Measurements from ENCODE around the gene TMEM120B.

The TMEM120B gene

DNA sequence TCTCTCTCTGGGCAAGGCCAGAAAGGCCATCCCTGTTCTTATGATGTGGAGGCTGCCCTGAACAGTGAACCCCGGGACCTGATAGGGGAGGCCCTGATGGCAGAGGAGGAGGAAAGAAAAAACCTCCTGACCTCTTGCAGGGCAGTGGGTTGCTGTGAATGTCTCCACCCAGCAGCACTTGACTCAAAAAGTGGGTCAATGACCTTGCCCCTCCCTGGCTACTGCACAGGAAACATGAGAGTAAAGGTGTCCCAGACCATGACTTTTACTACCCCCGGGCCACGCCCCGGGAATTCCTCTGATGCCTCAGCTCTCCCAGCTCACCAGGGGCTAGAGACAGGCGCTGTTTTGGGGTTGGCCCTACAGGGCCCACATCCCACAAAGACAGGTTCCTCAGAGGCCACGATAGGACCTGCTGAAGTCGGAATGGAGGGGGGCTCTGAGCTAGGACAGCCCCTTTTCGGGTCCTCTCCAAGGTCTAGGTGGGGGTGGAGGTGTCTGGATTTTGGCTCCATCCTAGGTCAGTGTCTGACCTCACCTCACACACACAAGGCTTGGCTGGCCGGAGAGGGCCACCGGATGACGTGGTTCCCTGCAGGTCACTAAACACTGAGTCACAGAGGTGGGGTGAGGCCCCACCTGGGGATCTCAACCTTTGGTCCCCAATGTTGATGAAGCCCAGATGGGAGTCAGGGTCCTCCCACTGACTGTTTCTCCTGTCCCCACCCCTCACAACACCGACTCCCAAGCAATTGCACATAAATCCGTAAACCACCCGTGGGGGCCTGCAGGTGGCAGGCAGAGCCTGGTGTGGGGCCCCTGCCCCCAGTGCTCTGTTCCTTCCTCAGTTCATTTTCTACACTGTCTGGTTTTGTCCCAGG, 79.4 kb downstream of the TMEM120B start:
- Histone ChIP-seq H3K79me2 (ENCODE audit: insufficient read depth, low read length) (peaks cover 71% of the 10 kb centered on the region), H3K36me3 (ENCODE audit: insufficient read depth, low read length) (no peaks in the 10 kb centered on the region), H3K9me2 (replicated peaks; ENCODE audit: low read depth, low read length) (no peaks in the 10 kb centered on the region), H2AFZ (ENCODE audit: low read length) (no peak overlapping the region), H3F3A (ENCODE audit: low read depth) (peaks cover 9% of the 10 kb centered on the region; the same call in 1 of the 2 replicates), H3K4me1 (ENCODE audit: insufficient read depth, low read length, poor library complexity, severe bottlenecking) (peaks cover 57% of the 10 kb centered on the region), H3K9ac (ENCODE audit: low read depth, low read length, poor library complexity, severe bottlenecking) (peak overlapping the region; percentile 95), H3K27me3 (ENCODE audit: insufficient read depth, low read length, poor library complexity, severe bottlenecking) (no peaks in the 10 kb centered on the region), H3K4me3 (ENCODE audit: low read length, poor library complexity, severe bottlenecking) (peak overlapping the region; percentile 94), H4K20me1 (ENCODE audit: insufficient read depth, low read length, poor library complexity, severe bottlenecking) (peaks cover 43% of the 10 kb centered on the region), H3K4me2 (ENCODE audit: low read depth, low read length, poor library complexity, severe bottlenecking) (peak overlapping the region; percentile 95), H3K9me3 (ENCODE audit: insufficient read depth, low read depth, low read length) (no peaks in the 10 kb centered on the region)
- TF ChIP-seq EZH2phosphoT487 (IDR thresholded peaks at IDR 0.05; ENCODE audit: borderline replicate concordance), result no peak
- TF ChIP-seq, protein P1, sequence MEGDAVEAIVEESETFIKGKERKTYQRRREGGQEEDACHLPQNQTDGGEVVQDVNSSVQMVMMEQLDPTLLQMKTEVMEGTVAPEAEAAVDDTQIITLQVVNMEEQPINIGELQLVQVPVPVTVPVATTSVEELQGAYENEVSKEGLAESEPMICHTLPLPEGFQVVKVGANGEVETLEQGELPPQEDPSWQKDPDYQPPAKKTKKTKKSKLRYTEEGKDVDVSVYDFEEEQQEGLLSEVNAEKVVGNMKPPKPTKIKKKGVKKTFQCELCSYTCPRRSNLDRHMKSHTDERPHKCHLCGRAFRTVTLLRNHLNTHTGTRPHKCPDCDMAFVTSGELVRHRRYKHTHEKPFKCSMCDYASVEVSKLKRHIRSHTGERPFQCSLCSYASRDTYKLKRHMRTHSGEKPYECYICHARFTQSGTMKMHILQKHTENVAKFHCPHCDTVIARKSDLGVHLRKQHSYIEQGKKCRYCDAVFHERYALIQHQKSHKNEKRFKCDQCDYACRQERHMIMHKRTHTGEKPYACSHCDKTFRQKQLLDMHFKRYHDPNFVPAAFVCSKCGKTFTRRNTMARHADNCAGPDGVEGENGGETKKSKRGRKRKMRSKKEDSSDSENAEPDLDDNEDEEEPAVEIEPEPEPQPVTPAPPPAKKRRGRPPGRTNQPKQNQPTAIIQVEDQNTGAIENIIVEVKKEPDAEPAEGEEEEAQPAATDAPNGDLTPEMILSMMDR (conservative IDR thresholded peaks at IDR 0.05; ENCODE audit: low read length), result no peak

DNA sequence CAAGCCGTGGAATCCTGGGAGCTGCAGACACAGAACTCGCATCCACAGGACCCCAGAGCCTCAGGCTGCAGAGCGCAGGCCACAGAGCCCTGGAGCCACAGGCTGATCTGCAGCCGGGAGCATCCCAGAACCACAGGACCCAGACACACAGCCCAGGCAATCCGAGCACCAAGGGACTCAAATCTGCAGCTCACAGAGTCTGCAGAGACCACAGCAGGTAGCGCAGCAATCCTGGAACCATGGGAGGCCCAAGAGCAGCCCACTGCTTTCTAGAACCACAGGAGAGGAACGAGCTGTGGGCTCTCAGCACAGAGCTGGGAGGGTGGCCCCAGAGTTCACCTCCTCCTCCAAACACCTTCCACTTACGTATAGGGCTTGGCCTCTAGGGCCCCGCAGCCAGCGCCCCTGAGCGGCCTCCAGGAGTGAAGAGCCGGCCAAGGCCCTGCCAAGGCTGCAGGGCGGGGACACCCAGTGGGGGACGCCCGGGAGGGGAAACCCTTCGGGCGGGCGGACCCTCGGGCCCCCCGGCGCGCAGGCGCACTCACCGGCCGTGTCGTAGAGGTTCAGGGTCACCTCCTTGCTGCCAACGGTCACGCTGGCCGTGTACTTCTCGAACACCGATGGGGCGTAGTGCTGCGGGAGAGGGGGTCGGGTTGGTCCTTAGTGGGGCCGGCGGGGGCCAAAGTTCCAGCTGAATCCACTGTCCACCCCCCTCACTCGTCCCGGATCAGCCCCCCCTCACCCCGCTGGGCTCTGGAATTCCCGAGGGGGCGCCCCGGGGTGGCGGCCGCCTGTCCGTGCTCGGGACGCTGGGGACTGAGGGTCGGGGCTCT, 80.3 kb downstream of the TMEM120B start:
- peaks cover 9% of the 10 kb centered on the region; the same call in 1 of the 2 replicates for H3F3A ChIP-seq (ENCODE audit: low read depth)
- TF ChIP-seq, protein P1 (conservative IDR thresholded peaks at IDR 0.05; ENCODE audit: low read length), result peak; percentile 32
- no peak for TF ChIP-seq EZH2phosphoT487 (IDR thresholded peaks at IDR 0.05; ENCODE audit: borderline replicate concordance)
- no peaks in the 10 kb centered on the region for H3K9me3 ChIP-seq (ENCODE audit: insufficient read depth, low read depth, low read length)
- peak overlapping the region; percentile 35; the same call in 1 of the 2 replicates for H2AFZ ChIP-seq (ENCODE audit: low read length)
- no peaks in the 10 kb centered on the region for H3K27me3 ChIP-seq (ENCODE audit: insufficient read depth, low read length, poor library complexity, severe bottlenecking)
- H3K4me1 ChIP-seq (ENCODE audit: insufficient read depth, low read length, poor library complexity, severe bottlenecking), result peaks cover 50% of the 10 kb centered on the region
- H3K4me2 ChIP-seq (ENCODE audit: low read depth, low read length, poor library complexity, severe bottlenecking), result peak overlapping the region; percentile 95
- H3K9me2 ChIP-seq (replicated peaks; ENCODE audit: low read depth, low read length), result no peaks in the 10 kb centered on the region
- no peaks in the 10 kb centered on the region for H3K36me3 ChIP-seq (ENCODE audit: insufficient read depth, low read length)
- H3K4me3 ChIP-seq (ENCODE audit: low read length, poor library complexity, severe bottlenecking), result peak overlapping the region; percentile 94
- H4K20me1 ChIP-seq (ENCODE audit: insufficient read depth, low read length, poor library complexity, severe bottlenecking), result peaks cover 51% of the 10 kb centered on the region
- H3K9ac ChIP-seq (ENCODE audit: low read depth, low read length, poor library complexity, severe bottlenecking), result peak overlapping the region; percentile 95
- peaks cover 71% of the 10 kb centered on the region for H3K79me2 ChIP-seq (ENCODE audit: insufficient read depth, low read length)

DNA sequence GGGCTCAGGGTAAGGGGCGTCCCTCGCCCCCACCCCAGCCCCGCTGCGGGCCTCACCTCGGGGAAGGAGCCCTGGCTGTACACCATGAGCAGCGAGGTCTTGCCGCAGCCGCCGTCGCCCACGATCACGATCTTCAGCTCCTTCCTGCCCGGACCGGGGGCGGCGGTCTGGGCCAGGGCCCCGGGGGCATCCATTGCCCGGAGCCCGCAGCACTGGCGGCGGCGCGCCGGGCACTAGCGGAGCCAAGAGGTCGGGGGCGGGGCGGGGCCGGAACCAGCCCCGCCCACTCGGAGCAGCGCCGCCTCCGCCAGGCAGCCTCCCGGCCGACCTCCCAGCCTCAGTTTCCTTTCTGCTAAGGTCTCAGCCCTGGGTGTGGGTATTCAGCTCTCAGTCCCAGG, 80.9 kb downstream of the TMEM120B start, which contains the start of gene RHOF:
TSS of gene RHOF (minus strand) at position 249 of the 398 bp plus-strand sequence. CDS start at position 194, 55 bp downstream.
- Histone ChIP-seq H3K79me2 (ENCODE audit: insufficient read depth, low read length) (peaks cover 71% of the 10 kb centered on the region), H3K36me3 (ENCODE audit: insufficient read depth, low read length) (0 out of 2 replicates have a peak, but pooled peaks cover under 1% of the 10 kb centered on the region), H3K9ac (ENCODE audit: low read depth, low read length, poor library complexity, severe bottlenecking) (peak within 1 kb of the TSS; percentile 95), H4K20me1 (ENCODE audit: insufficient read depth, low read length, poor library complexity, severe bottlenecking) (peaks cover 51% of the 10 kb centered on the region), H3K27me3 (ENCODE audit: insufficient read depth, low read length, poor library complexity, severe bottlenecking) (no peaks in the 10 kb centered on the region), H2AFZ (ENCODE audit: low read length) (peak within 1 kb of the TSS; percentile 76), H3K4me1 (ENCODE audit: insufficient read depth, low read length, poor library complexity, severe bottlenecking) (peaks cover 50% of the 10 kb centered on the region), H3K9me3 (ENCODE audit: insufficient read depth, low read depth, low read length) (no peaks in the 10 kb centered on the region), H3K4me3 (ENCODE audit: low read length, poor library complexity, severe bottlenecking) (peak within 1 kb of the TSS; percentile 94), H3K4me2 (ENCODE audit: low read depth, low read length, poor library complexity, severe bottlenecking) (peak within 1 kb of the TSS; percentile 95), H3F3A (ENCODE audit: low read depth) (peaks cover 9% of the 10 kb centered on the region; the same call in 1 of the 2 replicates), H3K9me2 (replicated peaks; ENCODE audit: low read depth, low read length) (no peaks in the 10 kb centered on the region)
- no peak for TF ChIP-seq EZH2phosphoT487 (IDR thresholded peaks at IDR 0.05; ENCODE audit: borderline replicate concordance)
- TF ChIP-seq, protein P1 (conservative IDR thresholded peaks at IDR 0.05; ENCODE audit: low read length), result no peak
